T-helper 9 cell (primary cell): Measurements from ENCODE around the gene CRMP1.

Experiments used
- DNase-seq: peaks from one replicate; pipeline ENCODE4 v3.0.0-alpha.2; 2020

Gene CRMP1

GRCh38 chr4:5919044-5919443 lies 26.2 kb upstream of the CRMP1 start:
- no peak for DNase-seq

GRCh38 chr4:5918331-5918985 lies 25.6 kb upstream of the CRMP1 start:
- no peak for DNase-seq

- DNase-seq = no peak
These were observed 24.8 kb upstream of the CRMP1 start for GRCh38 chr4:5917672-5918071.

GRCh38 chr4:5916229-5916628 lies 23.3 kb upstream of the CRMP1 start:
- DNase-seq = no peak

- DNase-seq = no peak
These were observed 20.6 kb upstream of the CRMP1 start for GRCh38 chr4:5913454-5913853.

- no peak for DNase-seq
These were observed 19.7 kb upstream of the CRMP1 start for GRCh38 chr4:5912614-5913019.

- DNase-seq = no peak
These were observed 16.1 kb upstream of the CRMP1 start for GRCh38 chr4:5908876-5909427.

- no peak for DNase-seq
These were observed 13.3 kb upstream of the CRMP1 start for GRCh38 chr4:5906191-5906590.

GRCh38 chr4:5905714-5906113 lies 12.8 kb upstream of the CRMP1 start:
- no peak for DNase-seq

- no peak for DNase-seq
These were observed 8.0 kb upstream of the CRMP1 start for GRCh38 chr4:5900844-5901243.

GRCh38 chr4:5899881-5900280 lies 7.0 kb upstream of the CRMP1 start:
- no peak for DNase-seq

- no peak for DNase-seq
These were observed 6.5 kb upstream of the CRMP1 start for GRCh38 chr4:5899396-5899795.

GRCh38 chr4:5897674-5898073 lies 4.8 kb upstream of the CRMP1 start:
- DNase-seq = no peak

GRCh38 chr4:5895287-5895686 lies 2.4 kb upstream of the CRMP1 start:
- DNase-seq = no peak

GRCh38 chr4:5894266-5894665 lies 1.4 kb upstream of the CRMP1 start:
- no peak for DNase-seq

GRCh38 chr4:5893591-5893990 lies 705 bp upstream of the CRMP1 start:
- DNase-seq = no peak

GRCh38 chr4:5892323-5893003 lies 423 bp downstream of the CRMP1 start:
- DNase-seq = no peak

- DNase-seq = no peak
These were observed 1.1 kb downstream of the CRMP1 start for GRCh38 chr4:5891563-5892322.

- no peak for DNase-seq
These were observed 2.7 kb downstream of the CRMP1 start for GRCh38 chr4:5890063-5890727.

GRCh38 chr4:5889002-5889696 lies 3.7 kb downstream of the CRMP1 start:
- no peak for DNase-seq

- no peak for DNase-seq
These were observed 4.5 kb downstream of the CRMP1 start for GRCh38 chr4:5888222-5889001.
